Fibroblast of peridontal ligament (primary cell): ENCODE measurements around the gene DLGAP4.
A peak's percentile ranks its signal among the peaks of the same experiment; 100 is the strongest.
"Not testable (repeated sequence)": the region's sequence is repeated elsewhere in the genome, so short reads cannot be mapped to it uniquely, and the experiment has no call there.

Source experiments
- DNase-seq: peaks from one replicate; pipeline ENCODE4 v3.0.0-alpha.2; 2010; ENCODE audit errors: extremely low read depth

The DLGAP4 gene

GRCh38 chr20:36499723-36500501, 193.8 kb downstream of the DLGAP4 start:
- no peak for DNase-seq

GRCh38 chr20:36501367-36502006, 195.3 kb downstream of the DLGAP4 start:
- no peak for DNase-seq

DNA sequence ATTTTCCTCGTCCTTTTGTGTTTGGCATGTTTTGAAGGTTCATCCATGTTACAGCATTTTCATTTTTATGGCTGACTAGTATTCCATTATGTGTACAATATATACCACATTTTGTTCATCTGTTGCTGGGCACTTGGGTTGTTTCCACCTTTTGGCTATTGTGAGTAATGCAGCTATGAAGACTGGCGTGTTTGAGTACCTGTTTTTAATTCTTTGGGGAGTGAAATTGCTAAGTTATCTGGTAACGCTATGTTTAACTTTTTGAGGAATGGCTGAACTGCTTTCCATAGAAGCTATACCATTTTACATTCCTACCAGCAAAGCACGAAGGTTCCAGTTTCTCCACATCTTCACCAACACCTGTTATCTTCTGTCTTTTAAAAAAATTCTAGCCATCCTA, 198.2 kb downstream of the DLGAP4 start:
- DNase-seq: no peak

DNA sequence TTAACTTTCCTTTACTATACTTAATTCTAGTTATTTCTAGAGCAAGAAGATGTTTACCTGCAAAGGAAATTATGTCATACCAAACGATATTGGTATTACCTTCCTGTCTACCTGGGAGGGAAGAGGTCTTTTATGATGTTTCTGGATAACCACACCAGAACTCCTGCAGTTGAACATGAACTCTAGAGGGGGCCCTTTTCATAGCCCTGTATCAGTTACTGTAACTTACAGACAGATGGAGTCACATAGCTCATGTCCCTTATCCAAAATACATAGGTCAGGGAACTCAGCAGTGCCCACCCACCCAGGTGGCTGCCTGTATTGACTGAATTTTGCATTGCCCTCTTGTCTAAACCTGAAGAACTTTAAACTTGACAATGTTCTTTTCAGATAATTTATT, 200.1 kb downstream of the DLGAP4 start:
- no peak for DNase-seq

GRCh38 chr20:36507746-36508145, 201.6 kb downstream of the DLGAP4 start:
- DNase-seq: no peak

DNA sequence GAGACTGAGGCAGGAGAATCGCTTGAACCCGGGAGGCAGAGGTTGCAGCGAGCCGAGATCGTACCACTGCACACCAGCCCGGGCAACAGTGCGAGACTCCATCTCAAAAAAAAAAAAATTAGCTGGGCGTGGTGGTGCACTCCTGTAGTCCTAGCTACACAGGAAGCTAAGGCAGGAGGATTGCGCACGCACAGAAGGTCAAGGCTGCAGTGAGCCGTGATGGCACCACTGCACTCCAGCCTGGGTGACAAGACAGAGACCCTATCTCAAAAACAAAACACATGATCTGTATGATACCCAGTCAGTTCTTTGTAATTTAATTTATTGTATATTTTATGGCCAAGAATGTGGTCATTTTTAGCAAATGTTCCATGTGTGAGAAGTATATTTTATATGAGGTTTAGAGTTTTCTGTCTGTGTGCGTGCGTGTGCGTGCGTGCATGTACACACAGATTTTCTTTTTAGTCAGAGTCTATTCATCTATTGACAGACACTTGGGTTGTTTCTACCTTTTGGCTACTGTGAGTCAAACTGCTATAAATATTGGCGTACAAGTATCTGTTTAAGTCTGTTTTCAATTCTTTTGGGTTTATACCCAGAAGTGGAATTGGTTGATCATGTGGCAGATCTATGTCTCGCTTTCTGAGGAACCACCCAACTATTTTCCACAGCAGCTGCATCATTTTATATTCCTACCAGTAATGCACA, 213.0 kb downstream of the DLGAP4 start:
- no peak for DNase-seq

DNA sequence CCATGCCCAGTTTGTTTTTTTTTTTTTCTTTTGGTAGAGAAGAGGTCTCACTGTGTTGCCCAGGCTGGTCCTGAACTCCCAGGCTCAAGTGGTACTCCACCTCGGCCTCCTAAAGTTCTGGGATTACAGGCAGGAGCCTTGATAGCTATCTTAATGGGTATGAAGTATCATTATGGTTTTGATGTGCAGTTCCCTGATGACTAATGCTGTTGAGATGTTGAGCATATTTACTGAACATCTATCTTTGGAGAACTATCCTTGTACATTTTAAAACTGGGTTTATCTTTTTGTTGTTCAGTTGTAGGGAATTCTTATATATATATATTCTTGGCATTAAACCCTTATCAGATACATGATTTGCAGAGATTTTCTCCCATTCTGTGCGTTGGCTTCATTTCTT, 213.8 kb downstream of the DLGAP4 start:
- DNase-seq: no peak

- no peak for DNase-seq
These were observed 215.4 kb downstream of the DLGAP4 start for GRCh38 chr20:36521526-36521925.

DNA sequence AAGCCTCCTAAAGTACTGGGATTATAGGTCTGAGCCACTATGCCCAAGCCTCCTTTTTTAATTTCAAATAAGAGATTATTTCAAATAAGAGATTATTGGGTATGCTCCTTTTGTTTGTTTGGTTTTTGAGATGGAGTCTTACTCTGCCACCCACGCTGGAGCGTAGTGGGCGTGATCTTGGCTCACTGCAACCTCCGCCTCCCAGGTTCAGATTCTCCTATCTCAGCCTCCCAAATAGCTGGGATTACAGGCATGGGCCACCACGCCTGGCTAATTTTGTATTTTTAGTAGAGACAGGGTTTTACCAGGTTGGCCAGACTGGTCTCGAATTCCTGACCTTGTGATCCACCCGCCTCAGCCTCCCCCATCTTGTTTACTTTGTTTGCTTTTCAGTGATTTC, 216.3 kb downstream of the DLGAP4 start:
- not testable (repeated sequence) for DNase-seq

DNA sequence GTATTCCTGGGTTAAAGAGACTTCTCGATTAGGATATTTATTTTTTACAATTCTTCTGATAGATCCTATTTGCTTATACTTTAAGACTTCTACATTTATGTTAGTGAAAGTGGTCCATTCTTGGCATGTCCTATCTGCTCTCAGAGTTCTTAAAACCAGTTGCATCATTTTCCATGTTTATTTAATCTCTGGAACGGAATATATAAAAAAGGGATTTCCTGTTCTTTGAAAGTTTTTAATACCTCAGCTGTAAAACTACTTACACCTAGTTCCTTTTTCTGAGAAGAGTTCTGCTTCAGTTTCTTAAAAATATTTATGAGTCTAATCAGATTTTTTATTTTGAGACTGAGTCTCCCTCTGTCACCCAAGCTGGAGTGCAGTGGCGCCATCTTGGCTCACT, 217.2 kb downstream of the DLGAP4 start:
- no peak for DNase-seq

DNA sequence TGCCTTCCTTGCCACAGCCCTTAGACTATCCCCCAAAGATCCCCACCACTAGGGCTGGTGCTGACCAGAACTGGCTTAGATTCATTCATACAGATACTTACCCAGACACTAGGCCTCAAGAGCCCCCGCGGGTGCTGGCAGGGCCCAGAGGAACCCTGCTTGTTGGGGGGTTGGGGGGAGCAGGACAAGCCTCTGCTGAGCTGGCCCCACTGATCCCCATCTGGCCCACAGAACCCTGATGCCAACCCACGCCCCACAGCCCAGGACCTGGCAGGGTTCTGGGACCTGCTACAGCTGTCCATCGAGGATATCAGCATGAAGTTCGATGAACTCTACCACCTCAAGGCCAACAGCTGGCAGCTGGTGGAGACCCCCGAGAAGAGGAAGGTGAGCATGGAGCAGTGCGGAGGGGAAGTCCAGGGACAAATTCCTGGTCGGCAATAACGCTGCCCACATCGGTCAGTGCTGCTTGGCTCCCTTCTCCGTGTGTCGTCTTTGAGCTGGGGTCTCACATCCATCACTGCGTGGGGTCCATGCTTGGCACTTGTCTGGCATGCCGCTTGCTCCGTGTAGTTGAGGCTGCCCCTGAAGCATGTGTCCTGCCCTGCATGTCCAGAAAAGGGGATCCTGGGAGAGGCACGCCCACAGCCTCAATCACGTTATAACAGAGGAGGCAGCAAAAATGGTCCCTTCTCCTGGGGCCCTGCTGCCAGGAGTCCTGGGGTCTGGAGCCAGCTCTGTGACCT, 219.7 kb downstream of the DLGAP4 start:
- no peak for DNase-seq

DNA sequence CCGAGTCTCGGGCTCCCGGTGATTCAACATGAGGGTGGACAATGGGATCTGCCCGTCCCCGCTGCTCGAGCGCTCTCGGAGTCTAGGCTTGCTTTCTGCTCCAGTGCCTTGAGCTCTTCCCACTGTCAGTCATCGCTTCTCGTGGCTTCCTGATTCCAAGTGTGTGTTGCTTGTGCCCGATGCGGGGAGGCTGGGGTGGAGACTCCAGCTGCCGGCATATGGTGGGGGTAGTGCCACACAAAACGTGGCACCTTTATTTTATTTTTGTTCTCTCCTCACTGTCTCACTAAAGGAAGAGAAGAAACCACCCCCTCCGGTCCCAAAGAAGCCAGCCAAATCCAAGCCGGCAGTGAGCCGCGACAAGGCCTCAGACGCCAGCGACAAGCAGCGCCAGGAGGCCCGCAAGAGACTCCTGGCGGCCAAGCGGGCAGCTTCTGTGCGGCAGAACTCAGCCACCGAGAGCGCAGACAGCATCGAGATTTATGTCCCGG, 220.4 kb downstream of the DLGAP4 start:
- DNase-seq: no peak

DNA sequence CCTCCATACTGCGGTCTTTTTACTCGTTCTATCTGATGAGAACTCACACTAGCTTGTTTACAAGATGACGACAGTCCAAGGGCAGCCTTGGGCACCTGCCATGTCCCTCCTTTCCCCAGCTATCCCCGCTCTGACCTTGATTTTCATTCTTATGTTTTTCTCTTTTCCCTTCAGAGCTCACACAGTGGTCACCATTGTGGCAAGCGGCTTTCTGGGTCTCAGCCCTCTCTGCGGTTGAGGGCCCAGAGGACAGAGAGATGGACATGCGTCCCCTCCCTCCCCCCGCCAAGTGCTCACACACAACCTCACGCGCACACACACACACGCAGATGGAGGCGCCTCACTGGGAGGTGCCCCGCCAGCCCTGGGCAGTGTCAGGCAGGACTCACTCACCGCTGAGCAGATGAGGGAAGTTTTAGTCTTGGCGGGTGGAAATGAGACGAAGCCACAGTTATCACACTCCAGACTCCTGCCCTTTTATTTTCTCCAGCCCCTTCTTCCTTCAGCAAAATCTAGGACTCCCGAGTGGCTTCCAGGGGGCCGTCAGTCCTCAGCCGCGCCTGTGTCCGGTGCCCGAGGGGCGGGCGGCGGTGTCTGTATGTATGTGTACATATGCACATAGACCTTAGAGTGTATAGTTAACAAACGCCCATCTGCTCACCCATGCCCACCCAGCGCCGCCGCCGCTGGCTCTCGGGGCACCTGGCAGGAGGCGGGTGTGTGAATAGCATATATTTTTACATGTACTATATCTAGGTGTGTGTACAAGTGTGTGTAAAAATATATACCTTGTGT, 221.4 kb downstream of the DLGAP4 start:
- no peak for DNase-seq

GRCh38 chr20:36528176-36528874, 222.2 kb downstream of the DLGAP4 start:
- DNase-seq: no peak

DNA sequence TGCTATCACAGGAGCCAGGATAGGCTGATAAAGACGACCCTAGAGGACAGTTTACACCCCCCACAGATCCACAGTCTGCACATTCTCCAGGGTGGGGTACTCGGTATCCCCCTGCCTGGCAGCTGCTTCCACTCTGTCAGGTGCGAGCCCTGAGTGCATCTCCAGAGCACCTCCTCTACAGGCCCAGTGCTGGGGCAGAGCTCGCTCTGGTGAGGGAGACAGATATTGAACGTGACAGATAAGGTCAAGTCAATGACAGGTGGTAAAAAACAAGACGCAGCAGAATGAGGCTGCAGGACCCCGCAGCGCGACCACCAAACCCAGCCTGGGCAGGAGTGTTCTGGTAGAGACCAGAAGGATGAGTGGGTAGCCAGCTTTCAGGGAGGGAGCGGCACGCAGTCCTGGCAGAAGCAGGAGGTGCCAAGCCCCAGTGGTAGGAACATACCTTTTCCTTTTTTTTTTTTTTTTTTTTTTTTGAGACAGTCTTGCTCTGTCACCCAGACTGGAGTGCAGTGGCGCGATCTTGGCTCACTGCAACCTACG, 222.8 kb downstream of the DLGAP4 start:
- no peak for DNase-seq

DNA sequence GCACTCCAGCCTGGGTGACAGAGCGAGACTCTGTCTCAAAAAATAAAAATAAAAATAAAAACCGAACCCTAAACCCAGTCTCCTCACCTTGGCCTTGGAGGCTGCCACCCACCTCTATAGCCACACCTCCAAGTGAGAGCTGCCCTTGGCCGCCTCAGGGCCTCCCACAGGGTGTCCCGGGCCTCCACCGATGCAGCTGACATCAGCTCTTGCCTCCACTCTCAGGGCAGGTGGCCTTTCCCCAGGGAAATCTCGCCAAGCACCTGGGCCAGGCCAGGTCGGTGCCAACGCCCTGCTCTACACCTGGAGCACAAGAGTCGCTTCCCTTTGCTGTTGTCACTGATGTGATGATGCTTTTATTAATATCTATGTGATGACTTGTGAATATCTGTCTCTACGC, 226.2 kb downstream of the DLGAP4 start:
- no peak for DNase-seq

DNA sequence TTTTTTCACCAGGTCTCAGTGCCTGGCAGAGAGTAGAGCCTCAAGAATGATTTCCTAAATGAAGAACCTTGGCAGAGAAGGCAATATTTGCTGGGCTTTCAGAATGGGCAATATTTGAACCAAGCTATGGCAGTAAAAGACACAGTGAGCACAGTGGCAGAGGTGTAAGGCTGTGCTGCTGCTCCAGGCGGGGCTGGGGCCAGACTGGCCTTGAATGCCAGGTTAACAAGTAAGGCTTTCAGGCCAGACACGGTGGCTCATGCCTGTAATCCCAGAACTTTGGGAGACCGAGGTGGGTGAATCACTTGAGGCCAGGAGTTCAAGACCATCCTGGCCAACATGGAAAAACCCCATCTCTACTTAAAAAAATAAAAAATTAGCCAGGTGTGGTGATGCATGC, 226.7 kb downstream of the DLGAP4 start:
- no peak for DNase-seq

GRCh38 chr20:36538026-36538722, 232.0 kb downstream of the DLGAP4 start:
- DNase-seq: peak; percentile 82

- DNase-seq: no peak
These were observed 234.5 kb downstream of the DLGAP4 start for GRCh38 chr20:36540551-36541211.
